Right lobe of liver (tissue), 6 donors: ENCODE data around the gene MAN2B1. TPM values are rescaled to one million over a fixed set of nuclear protein-coding genes. Genes with fewer than 3 reads are reported as not detected.

Source experiments
- ATAC-seq, 4 donors: fragments of 200-7000 bp; cut with Tn5 transposase; one replicate each; pipeline ENCODE4 v1.9.1; 2020; ENCODE audit warnings: mild to moderate bottlenecking in 4 of 4, moderate library complexity in 4 of 4
- DNase-seq, 3 donors: peaks; one replicate each; pipeline ENCODE4 v3.0.0-alpha.2; 2020
- H3K27ac ChIP-seq, 3 donors: fragments of 200-600 bp; one replicate each; pipeline ENCODE4 v1.8.0; 2022
- H3K27me3 ChIP-seq, 2 donors: fragments of 200-600 bp; one replicate each; pipeline ENCODE4 v1.8.0; 2022
- H3K36me3 ChIP-seq, 4 donors: fragments of 200-600 bp; sonication (generic) in 1 of 4; one replicate each; pipeline versions ENCODE4 v1.5.1 to v1.8.0; 2017 to 2022; ENCODE audit warnings: control low read depth in 1 of 4
- H3K4me1 ChIP-seq, 4 donors: fragments of 200-600 bp; sonication (generic) in 1 of 4; one replicate each; pipeline versions ENCODE4 v1.5.1 to v1.8.0; 2017 to 2022; ENCODE audit warnings: control low read depth in 1 of 4
- H3K4me3 ChIP-seq, 3 donors: fragments of 200-600 bp; one replicate each; pipeline ENCODE4 v1.8.0; 2022
- H3K9me3 ChIP-seq, 4 donors: fragments of 200-600 bp; sonication (generic) in 1 of 4; one replicate each; pipeline versions ENCODE4 v1.5.1 to v1.8.0; 2017 to 2022; ENCODE audit warnings: control low read depth in 1 of 4
- POLR2A ChIP-seq: fragments of 450-650 bp; IDR thresholded peaks from one replicate; pipeline ENCODE4 v1.6.1; 2017; ENCODE audit warnings: antibody characterized with exemption, mild to moderate bottlenecking
- WGBS: methylation state at CpG from one replicate; pipeline ENCODE4 v1.1.6; 2018; ENCODE audit warnings: low coverage, low lambda C conversion rate; ENCODE audit not compliant: insufficient coverage; ENCODE audit errors: missing lambda C conversion rate; 5-methylcytosine and 5-hydroxymethylcytosine counted together
- intact Hi-C, 2 donors: fragments of 100-400 bp; cut with DNase I; formaldehyde crosslinking; loops; one replicate each; pipeline versions ENCODE4 v1.11.2 to v1.14.1; 2022
- total RNA-seq, 6 experiments: library from RNA; depleted of rRNA in 2 of 6; stranded (reverse); fragments of >200 nt in 2 of 6; fragmentation: NEBNext Ultra II Directional in 3 of 6; extraction: Animal tissue kit (Norgen Biotek cat#: 25700) in 3 of 6; gene quantifications; one replicate each; pipeline versions ENCODE4 v1.1.0 to v1.2.4, GENCODE V29; 2016 to 2023
- TF ChIP-seq, protein P1 (sequence below), 4 donors: fragments of 200-600 bp in 3 of 4; fragments of 450-650 bp in 1 of 4; IDR thresholded peaks; one replicate each; pipeline versions ENCODE4 v1.5.1 to v1.8.0; 2016 to 2022; ENCODE audit warnings: antibody characterized with exemption in 4 of 4, mild to moderate bottlenecking in 2 of 4
- donor health status: DM: no; HTN: yes; CAD: no.
- donor health status: DM: no; HTN: no; CAD: no.
- donor health status: DM: no; HTN: no; CAD: no.
- donor health status: DM: no; HTN: yes; CAD: no.
- donor health status: DM: no; HTN: yes; CAD: no.

MAN2B1 gene
- total RNA-seq, 6 experiments from 2014 or later = 32.7 to 76.5 (median 53.6) TPM

DNA sequence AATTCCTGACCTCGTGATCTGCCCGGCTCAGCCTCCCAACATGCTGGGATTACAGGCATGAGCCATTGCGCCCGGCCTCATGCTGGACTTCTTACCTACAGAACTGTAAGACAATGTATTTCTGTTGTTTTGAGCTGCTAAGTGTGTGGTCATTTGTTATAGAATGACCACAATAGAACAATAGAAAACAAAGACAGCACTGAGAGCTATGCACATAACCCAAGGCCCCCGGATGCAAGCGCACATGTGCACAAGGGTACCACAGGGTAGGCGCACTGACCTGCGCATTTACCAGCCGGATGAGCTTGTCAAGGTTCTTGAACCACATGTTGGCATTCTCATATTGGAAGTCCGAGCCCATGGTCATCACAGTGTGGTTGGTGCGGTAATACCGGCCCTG lies 5.6 kb downstream of the MAN2B1 start:
- Histone ChIP-seq H3K4me1 (no peaks in the 10 kb centered on the region), H3K27ac (no peak overlapping the region), H3K9me3 (no peaks in the 10 kb centered on the region), H3K4me3 (no peak overlapping the region), H3K27me3 (no peaks in the 10 kb centered on the region), H3K36me3 (peaks cover 0 to 46% (median 5%) of the 10 kb centered on the region in 4 donors)
- no peak for DNase-seq
- TF ChIP-seq POLR2A = no peak
- TF ChIP-seq, protein P1, sequence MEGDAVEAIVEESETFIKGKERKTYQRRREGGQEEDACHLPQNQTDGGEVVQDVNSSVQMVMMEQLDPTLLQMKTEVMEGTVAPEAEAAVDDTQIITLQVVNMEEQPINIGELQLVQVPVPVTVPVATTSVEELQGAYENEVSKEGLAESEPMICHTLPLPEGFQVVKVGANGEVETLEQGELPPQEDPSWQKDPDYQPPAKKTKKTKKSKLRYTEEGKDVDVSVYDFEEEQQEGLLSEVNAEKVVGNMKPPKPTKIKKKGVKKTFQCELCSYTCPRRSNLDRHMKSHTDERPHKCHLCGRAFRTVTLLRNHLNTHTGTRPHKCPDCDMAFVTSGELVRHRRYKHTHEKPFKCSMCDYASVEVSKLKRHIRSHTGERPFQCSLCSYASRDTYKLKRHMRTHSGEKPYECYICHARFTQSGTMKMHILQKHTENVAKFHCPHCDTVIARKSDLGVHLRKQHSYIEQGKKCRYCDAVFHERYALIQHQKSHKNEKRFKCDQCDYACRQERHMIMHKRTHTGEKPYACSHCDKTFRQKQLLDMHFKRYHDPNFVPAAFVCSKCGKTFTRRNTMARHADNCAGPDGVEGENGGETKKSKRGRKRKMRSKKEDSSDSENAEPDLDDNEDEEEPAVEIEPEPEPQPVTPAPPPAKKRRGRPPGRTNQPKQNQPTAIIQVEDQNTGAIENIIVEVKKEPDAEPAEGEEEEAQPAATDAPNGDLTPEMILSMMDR (IDR thresholded peaks at IDR 0.05) = no peak
- 100% methylated on average over 5 of the region's 12 CpGs for whole genome bisulfite sequencing
- intact Hi-C loops = loop anchor here in 1 of 2 donors (10.0 kb wide), 1 partner anchor 96 kb away; no protein-coding TSS in a partner anchor
- ATAC-seq = no peak

DNA sequence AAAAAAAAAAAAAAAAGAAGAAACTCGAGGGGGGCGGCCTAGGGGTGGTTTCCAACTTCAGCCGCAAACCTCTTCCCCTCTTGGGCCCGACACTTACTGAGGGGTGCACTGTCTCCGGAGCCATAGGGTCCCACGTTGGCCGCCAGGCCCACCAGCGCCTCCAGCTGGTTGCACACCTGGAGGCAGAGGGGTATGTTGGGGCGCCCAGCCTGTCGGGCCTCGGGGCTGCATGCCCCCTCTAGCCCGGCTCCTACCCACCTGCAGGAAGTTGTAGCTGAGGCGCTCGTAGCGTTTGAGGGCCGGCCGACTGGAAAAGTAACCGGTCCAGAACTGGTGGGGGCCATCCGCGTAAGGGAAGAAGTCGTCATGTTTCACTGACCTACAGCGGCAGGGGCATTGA lies 8.6 kb downstream of the MAN2B1 start:
- H3K27ac ChIP-seq = no peak overlapping the region
- ATAC-seq (peak in 1 of 4 donors; percentile 44), DNase-seq (no peak)
- TF ChIP-seq, protein P1 (IDR thresholded peaks at IDR 0.05) = no peak
- TF ChIP-seq POLR2A = no peak
- no peaks in the 10 kb centered on the region for H3K27me3 ChIP-seq
- H3K36me3 ChIP-seq = peaks cover 0 to 44% (median 7%) of the 10 kb centered on the region in 4 donors
- H3K4me1 ChIP-seq = no peaks in the 10 kb centered on the region
- intact Hi-C loops = no loop called here
- WGBS = no CpG with 5 or more reads among the region's 22 CpGs
- H3K4me3 ChIP-seq = no peak overlapping the region
- H3K9me3 ChIP-seq = no peaks in the 10 kb centered on the region

- H3K4me3 ChIP-seq = no peak overlapping the region
- 77% methylated on average over 50 of the region's 50 CpGs for WGBS
- ATAC-seq (no peak), DNase-seq (no peak)
- no peak overlapping the region for H3K27ac ChIP-seq
- H3K36me3 ChIP-seq = peaks cover 0 to 35% (median 7%) of the 10 kb centered on the region in 4 donors
- H3K9me3 ChIP-seq = no peaks in the 10 kb centered on the region
- no peak for TF ChIP-seq POLR2A
- TF ChIP-seq, protein P1 (IDR thresholded peaks at IDR 0.05) = no peak
- no peaks in the 10 kb centered on the region for H3K4me1 ChIP-seq
- no peaks in the 10 kb centered on the region for H3K27me3 ChIP-seq
- intact Hi-C loops = no loop called here
These were observed 9.5 kb downstream of the MAN2B1 start for GRCh38 chr19:12656899-12657571.

DNA sequence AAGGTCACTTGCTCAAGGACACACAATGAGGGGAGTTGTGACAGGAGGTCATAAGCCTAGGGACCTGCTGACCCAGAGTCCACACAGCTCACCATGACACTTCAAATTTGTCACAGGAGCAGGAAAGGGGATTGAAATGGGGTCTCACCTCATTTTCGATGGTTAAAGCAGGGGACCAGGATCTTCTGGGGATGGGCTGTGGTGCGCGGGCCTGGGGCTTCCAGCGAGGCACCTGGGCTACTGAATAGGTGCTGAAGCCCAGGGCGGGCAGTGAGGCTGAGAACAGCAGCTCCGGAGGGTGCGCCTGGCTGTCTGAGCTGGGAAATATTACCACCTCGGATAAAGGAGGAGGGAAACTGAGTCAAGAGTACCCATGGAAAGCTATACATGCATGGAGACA lies 11.0 kb downstream of the MAN2B1 start:
- H3K27me3 ChIP-seq = no peaks in the 10 kb centered on the region
- TF ChIP-seq, protein P1 (IDR thresholded peaks at IDR 0.05) = no peak
- no peak for TF ChIP-seq POLR2A
- intact Hi-C loops = no loop called here
- H3K36me3 ChIP-seq = peaks cover 0 to 21% (median 3%) of the 10 kb centered on the region in 4 donors
- 93% methylated on average over 3 of the region's 8 CpGs for WGBS
- H3K4me3 ChIP-seq = no peak overlapping the region
- DNase-seq (no peak), ATAC-seq (peak in 1 of 4 donors; percentile 17)
- no peak overlapping the region for H3K27ac ChIP-seq
- no peaks in the 10 kb centered on the region for H3K9me3 ChIP-seq
- H3K4me1 ChIP-seq = no peaks in the 10 kb centered on the region
